Activated CD8-positive, alpha-beta T cell treated with anti-CD3 and anti-CD28 coated beads for 36 hours (primary cell): ENCODE measurements around the gene EYS. TPM values are rescaled to one million over a fixed set of nuclear protein-coding genes. Genes with fewer than 3 reads are reported as not detected.

ENCODE experiments used
- ATAC-seq: fragments of 200-7000 bp; cut with Tn5 transposase; one replicate; pipeline ENCODE4 v1.10.0; 2021; ENCODE audit warnings: mild to moderate bottlenecking, moderate library complexity
- CTCF ChIA-PET: fragments of 350-600 bp; sonication (Branson Sonifier 250); formaldehyde crosslinking; loops from one replicate; lab custom pipeline; 2021; ENCODE audit warnings: antibody characterized with exemption; lab: Charles Lee
- POLR2A ChIA-PET: fragments of 350-600 bp; sonication (Branson Sonifier 250); formaldehyde crosslinking; loops from one replicate; lab custom pipeline; 2021; ENCODE audit warnings: antibody characterized with exemption; lab: Charles Lee
- DNase-seq: peaks from one replicate; pipeline ENCODE4 v3.0.0-alpha.2; 2020
- H3K27ac Mint-ChIP-seq: one replicate; pipeline ENCODE4 v1.8.0; 2021; ENCODE audit warnings: mild to moderate bottlenecking, mixed read lengths
- H3K27me3 Mint-ChIP-seq: one replicate; pipeline ENCODE4 v1.8.0; 2021; ENCODE audit warnings: mixed read lengths
- H3K36me3 Mint-ChIP-seq: one replicate; pipeline ENCODE4 v1.8.0; 2021; ENCODE audit warnings: low read depth, mixed read lengths
- H3K4me1 Mint-ChIP-seq: one replicate; pipeline ENCODE4 v1.8.0; 2021; ENCODE audit warnings: low read depth, mixed read lengths
- H3K4me3 Mint-ChIP-seq: one replicate; pipeline ENCODE4 v1.8.0; 2021; ENCODE audit warnings: mild to moderate bottlenecking, moderate library complexity, mixed read lengths
- H3K9me3 Mint-ChIP-seq: one replicate; pipeline ENCODE4 v1.8.0; 2021; ENCODE audit warnings: mixed read lengths
- intact Hi-C: fragments of 100-400 bp; cut with micrococcal nuclease; formaldehyde crosslinking; loops from one replicate; pipeline ENCODE4 v1.10.0; 2022
- total RNA-seq, 2 experiments: library from RNA; stranded (reverse); gene quantifications; one replicate each; pipeline ENCODE4 v1.2.3, GENCODE V29; 2021
- TF ChIP-seq, protein P1 (sequence below): fragments of 200-600 bp; IDR thresholded peaks from one replicate; pipeline ENCODE4 v1.8.0; 2022; ENCODE audit warnings: antibody characterized with exemption, mild to moderate bottlenecking

Gene EYS
- total RNA-seq, 2 experiments from 2014 or later = not detected

DNA sequence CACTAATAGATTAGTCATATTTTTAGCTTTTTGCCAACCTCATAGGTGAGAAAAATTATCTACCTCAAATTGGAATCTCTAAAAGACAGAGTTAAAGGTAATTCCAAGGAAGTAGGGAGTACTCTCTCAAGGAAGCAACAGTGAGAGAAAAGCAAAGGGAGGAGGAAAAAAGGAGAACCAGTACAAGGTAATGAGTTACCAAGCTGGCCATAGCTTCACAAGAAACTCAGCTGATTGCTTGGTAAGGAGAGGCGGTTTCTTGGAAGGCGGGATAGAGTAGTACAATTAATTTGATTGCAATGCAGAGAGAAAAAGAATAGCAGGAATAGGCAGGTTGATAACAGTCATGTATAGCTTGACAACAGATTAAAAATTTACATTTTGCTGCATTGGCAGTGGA lies 1933.8 kb downstream of the EYS start:
- H3K9me3 Mint-ChIP-seq = no peaks in the 10 kb centered on the region
- H3K36me3 Mint-ChIP-seq = no peaks in the 10 kb centered on the region
- POLR2A ChIA-PET = no interaction called here

DNA sequence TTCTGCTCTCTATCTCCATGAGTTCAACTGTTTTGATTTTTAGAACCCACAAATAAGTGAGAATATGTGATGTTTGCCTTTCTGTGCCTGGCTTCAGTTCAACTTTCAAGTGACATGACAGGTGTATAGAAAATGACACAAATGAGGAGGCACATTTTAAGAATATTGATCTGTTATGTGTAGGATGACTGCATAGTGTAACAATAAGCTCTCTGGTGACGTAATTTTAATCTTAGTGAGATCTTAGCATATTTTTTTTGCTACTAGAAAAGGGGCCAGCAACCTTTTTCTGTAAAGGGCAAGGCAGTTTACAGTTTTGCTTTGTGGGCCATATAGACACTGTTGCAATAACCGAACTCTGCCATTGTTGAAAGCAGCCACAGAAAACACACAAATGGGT lies 1941.2 kb downstream of the EYS start:
- CTCF ChIA-PET = interaction anchor here (11.0 kb wide), 1 partner anchor 167 kb away, joined by 136 read pairs; no protein-coding TSS in a partner anchor
- TF ChIP-seq, protein P1, sequence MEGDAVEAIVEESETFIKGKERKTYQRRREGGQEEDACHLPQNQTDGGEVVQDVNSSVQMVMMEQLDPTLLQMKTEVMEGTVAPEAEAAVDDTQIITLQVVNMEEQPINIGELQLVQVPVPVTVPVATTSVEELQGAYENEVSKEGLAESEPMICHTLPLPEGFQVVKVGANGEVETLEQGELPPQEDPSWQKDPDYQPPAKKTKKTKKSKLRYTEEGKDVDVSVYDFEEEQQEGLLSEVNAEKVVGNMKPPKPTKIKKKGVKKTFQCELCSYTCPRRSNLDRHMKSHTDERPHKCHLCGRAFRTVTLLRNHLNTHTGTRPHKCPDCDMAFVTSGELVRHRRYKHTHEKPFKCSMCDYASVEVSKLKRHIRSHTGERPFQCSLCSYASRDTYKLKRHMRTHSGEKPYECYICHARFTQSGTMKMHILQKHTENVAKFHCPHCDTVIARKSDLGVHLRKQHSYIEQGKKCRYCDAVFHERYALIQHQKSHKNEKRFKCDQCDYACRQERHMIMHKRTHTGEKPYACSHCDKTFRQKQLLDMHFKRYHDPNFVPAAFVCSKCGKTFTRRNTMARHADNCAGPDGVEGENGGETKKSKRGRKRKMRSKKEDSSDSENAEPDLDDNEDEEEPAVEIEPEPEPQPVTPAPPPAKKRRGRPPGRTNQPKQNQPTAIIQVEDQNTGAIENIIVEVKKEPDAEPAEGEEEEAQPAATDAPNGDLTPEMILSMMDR = no peak
- Mint-ChIP-seq H3K27ac (no peak overlapping the region), H3K4me1 (no peaks in the 10 kb centered on the region), H3K9me3 (no peaks in the 10 kb centered on the region), H3K4me3 (no peak overlapping the region), H3K36me3 (no peaks in the 10 kb centered on the region), H3K27me3 (peaks cover 7% of the 10 kb centered on the region)
- ATAC-seq (no peak), DNase-seq (no peak)
- intact Hi-C loops = no loop called here
- POLR2A ChIA-PET = no interaction called here

More for the DNA sequence above, 1933.8 kb downstream of the EYS start:
- ATAC-seq (no peak), DNase-seq (no peak)
- no peaks in the 10 kb centered on the region for H3K4me1 Mint-ChIP-seq
- H3K4me3 Mint-ChIP-seq = no peak overlapping the region
- TF ChIP-seq, protein P1 = no peak
- H3K27me3 Mint-ChIP-seq = peaks cover 9% of the 10 kb centered on the region
- H3K27ac Mint-ChIP-seq = no peak overlapping the region
- CTCF ChIA-PET = no interaction called here
- intact Hi-C loops = no loop called here

DNA sequence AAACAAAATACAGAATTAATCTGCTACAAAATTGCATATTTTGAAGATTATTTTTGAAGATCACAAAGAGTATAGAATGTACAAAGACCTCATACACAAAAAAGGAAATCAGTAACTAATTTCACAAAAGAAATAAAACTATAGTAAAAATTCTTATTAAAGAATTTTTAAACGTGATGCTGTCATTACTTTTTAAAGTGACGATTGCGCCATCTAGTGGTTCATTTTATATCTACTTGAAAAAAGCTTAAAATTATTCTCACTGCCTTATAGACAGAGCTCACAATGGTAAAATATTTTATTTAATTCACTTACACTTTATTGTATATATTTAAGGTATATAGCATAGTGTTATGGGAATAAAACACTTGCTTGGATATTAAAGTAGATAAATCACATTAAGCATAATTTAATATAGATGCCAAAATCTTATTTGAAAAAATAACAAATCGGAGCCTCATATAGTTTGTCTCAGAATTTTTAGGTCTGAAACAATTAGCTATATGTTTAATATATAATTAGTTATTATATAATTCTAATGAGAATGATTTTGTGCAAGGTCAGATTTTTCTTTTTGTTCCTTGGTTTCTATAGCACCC lies 1942.6 kb downstream of the EYS start:
- CTCF ChIA-PET = interaction anchor here (0.7 to 11.0 kb wide), 15 partner anchors 11 to 414 kb away, joined by 3 to 136 read pairs (median 3); no protein-coding TSS in a partner anchor
- ATAC-seq = no peak
- POLR2A ChIA-PET = no interaction called here

DNA sequence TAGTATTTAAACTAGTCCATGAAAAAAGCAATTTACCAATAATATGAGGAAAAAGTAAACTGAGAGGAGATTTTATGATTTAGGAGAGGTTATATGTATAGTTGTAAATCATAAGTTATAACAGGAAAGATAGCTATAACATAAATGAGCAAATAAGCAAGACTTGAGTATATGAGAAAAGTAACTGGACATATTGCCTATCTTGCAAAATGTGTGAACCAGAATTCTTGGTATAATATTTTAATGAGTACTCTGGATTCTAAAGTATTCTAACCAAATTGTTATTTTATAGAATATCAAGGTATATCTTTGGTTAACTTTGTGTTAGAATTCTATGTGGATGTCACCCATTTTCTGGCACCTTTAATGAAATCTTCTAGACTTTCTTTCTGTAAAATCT lies 1946.8 kb downstream of the EYS start:
- Mint-ChIP-seq H3K36me3 (peaks cover 10% of the 10 kb centered on the region), H3K4me1 (no peaks in the 10 kb centered on the region), H3K27ac (no peak overlapping the region), H3K4me3 (no peak overlapping the region), H3K27me3 (no peaks in the 10 kb centered on the region), H3K9me3 (peaks cover 14% of the 10 kb centered on the region)
- TF ChIP-seq, protein P1 = no peak
- DNase-seq (no peak), ATAC-seq (no peak)
- intact Hi-C loops = no loop called here
- ChIA-PET CTCF (interaction anchor here (11.0 kb wide), 1 partner anchor 161 kb away, joined by 136 read pairs; no protein-coding TSS in a partner anchor), POLR2A (no interaction called here)

More for the DNA sequence above, 1942.6 kb downstream of the EYS start:
- intact Hi-C loops = loop anchor here (1.0 kb wide), 1 partner anchor 166 kb away; no protein-coding TSS in a partner anchor
- peaks cover 7% of the 10 kb centered on the region for H3K27me3 Mint-ChIP-seq
- H3K9me3 Mint-ChIP-seq = no peaks in the 10 kb centered on the region
- DNase-seq = no peak
- H3K27ac Mint-ChIP-seq = no peak overlapping the region
- H3K4me1 Mint-ChIP-seq = no peaks in the 10 kb centered on the region
- no peak overlapping the region for H3K4me3 Mint-ChIP-seq
- H3K36me3 Mint-ChIP-seq = no peaks in the 10 kb centered on the region
- TF ChIP-seq, protein P1 = peak; percentile 61

DNA sequence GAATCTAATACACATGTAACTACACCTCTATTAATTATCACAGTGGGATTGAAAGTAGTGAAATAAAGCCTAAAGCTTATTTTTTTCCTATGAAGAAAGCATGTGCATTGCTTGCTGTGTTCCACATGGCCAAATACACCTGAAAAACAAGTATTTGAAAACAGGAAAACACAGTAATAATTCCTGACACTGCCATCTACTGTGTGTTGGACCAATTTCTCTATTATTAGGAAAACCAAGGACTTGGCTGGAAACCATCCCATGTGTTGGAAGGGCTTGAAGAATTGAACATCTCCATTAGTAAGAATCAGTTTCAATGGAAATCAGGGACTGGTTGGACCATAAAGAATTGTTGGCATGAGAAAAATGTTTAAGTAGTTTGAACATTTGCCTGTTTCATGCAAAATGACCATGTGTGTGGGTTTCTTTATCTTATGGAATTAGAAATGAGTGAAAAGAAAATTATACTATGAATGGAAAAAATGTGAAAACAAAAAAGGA lies 1947.4 kb downstream of the EYS start:
- Mint-ChIP-seq H3K27ac (no peak overlapping the region), H3K4me1 (no peaks in the 10 kb centered on the region), H3K9me3 (peaks cover 16% of the 10 kb centered on the region), H3K4me3 (no peak overlapping the region), H3K36me3 (peaks cover 15% of the 10 kb centered on the region), H3K27me3 (no peaks in the 10 kb centered on the region)
- DNase-seq (no peak), ATAC-seq (no peak)
- POLR2A ChIA-PET = no interaction called here
- TF ChIP-seq, protein P1 = no peak
- CTCF ChIA-PET = interaction anchor here (11.0 kb wide), 1 partner anchor 160 kb away, joined by 136 read pairs; no protein-coding TSS in a partner anchor
- intact Hi-C loops = no loop called here
